Activated CD8-positive, alpha-beta memory T cell treated with anti-CD3 and anti-CD28 coated beads, Interleukin-2, amount 50 U/mL, for 48 hours (primary cell): Measurements from ENCODE around the gene KAT6B.

Source experiments
- DNase-seq: peaks from one replicate; pipeline ENCODE4 v3.0.0-alpha.2; 2020

KAT6B gene

GRCh38 chr10:74957285-74957961, 131.0 kb downstream of the KAT6B start:
- DNase-seq = no peak

GRCh38 chr10:74958316-74958715, 131.9 kb downstream of the KAT6B start:
- DNase-seq = no peak

GRCh38 chr10:74960670-74961069, 134.3 kb downstream of the KAT6B start:
- no peak for DNase-seq

GRCh38 chr10:74962517-74962916, 136.1 kb downstream of the KAT6B start:
- DNase-seq = no peak

GRCh38 chr10:74963549-74963948, 137.1 kb downstream of the KAT6B start:
- DNase-seq = no peak

- DNase-seq = no peak
Measured at GRCh38 chr10:74967911-74968666, 141.7 kb downstream of the KAT6B start.

GRCh38 chr10:74968667-74969061, 142.3 kb downstream of the KAT6B start:
- DNase-seq = no peak

- DNase-seq = no peak
Measured at GRCh38 chr10:74969093-74969492, 142.7 kb downstream of the KAT6B start.

GRCh38 chr10:74969530-74969929, 143.1 kb downstream of the KAT6B start:
- no peak for DNase-seq

GRCh38 chr10:74973741-74974392, 147.5 kb downstream of the KAT6B start:
- no peak for DNase-seq

- DNase-seq = no peak
Measured at GRCh38 chr10:74975758-74976157, 149.4 kb downstream of the KAT6B start.

GRCh38 chr10:74976565-74976964, 150.2 kb downstream of the KAT6B start:
- no peak for DNase-seq

GRCh38 chr10:74977072-74977471, 150.7 kb downstream of the KAT6B start:
- no peak for DNase-seq

GRCh38 chr10:74977913-74978847, 151.8 kb downstream of the KAT6B start:
- no peak for DNase-seq

GRCh38 chr10:74981831-74982633, 155.6 kb downstream of the KAT6B start:
- DNase-seq = no peak

- no peak for DNase-seq
Measured at GRCh38 chr10:74982634-74982982, 156.2 kb downstream of the KAT6B start.

GRCh38 chr10:74983383-74983782, 157.0 kb downstream of the KAT6B start:
- no peak for DNase-seq

GRCh38 chr10:74987339-74988053, 161.1 kb downstream of the KAT6B start:
- no peak for DNase-seq

- no peak for DNase-seq
Measured at GRCh38 chr10:74988054-74988775, 161.8 kb downstream of the KAT6B start.

- DNase-seq = no peak
Measured at GRCh38 chr10:74988832-74989561, 162.6 kb downstream of the KAT6B start.
